ENCODE results near the gene DCAF12. TPM values are rescaled to one million over a fixed set of nuclear protein-coding genes. Genes with fewer than 3 reads are reported as not detected.

DCAF12 gene
- total and polyA plus RNA-seq, 2 of the 4 experiments (the other 2 are of a cell fraction) = 7.2 to 17.1 TPM

GRCh38 chr9:34096751-34097150, 29.7 kb downstream of the DCAF12 start:
- Histone ChIP-seq H3K4me1 (ENCODE audit: control insufficient read depth, insufficient read depth, low read length) (no peaks in the 10 kb centered on the region), H4K5ac (ENCODE audit: low read depth, low read length) (no peak overlapping the region), H2BK5ac (ENCODE audit: low read depth, low read length, poor library complexity, severe bottlenecking) (no peak overlapping the region), H2BK20ac (ENCODE audit: low read depth, low read length) (no peak overlapping the region), H3K14ac (replicated peaks; ENCODE audit: low read depth, low read length) (no peak overlapping the region), H3K56ac (ENCODE audit: extremely low read depth, insufficient read depth, low read length) (no peak overlapping the region), H3K9me3 (ENCODE audit: control insufficient read depth, insufficient read depth, low read length) (no peaks in the 10 kb centered on the region), H2AFZ (replicated peaks; ENCODE audit: low read length, poor library complexity) (no peak overlapping the region), H2BK120ac (ENCODE audit: low read depth, low read length) (no peak overlapping the region), H3K27ac (ENCODE audit: insufficient read depth, low read length) (no peak overlapping the region), H4K91ac (ENCODE audit: insufficient read depth, low read depth, low read length) (no peak overlapping the region), H3K79me1 (ENCODE audit: low read depth in 1 of 2, low read length in 2 of 2) (0 out of 4 replicates have a peak, but pooled peaks cover 0 to 5% of the 10 kb centered on the region in 2 experiments), H3K4me3 (ENCODE audit: insufficient read depth, low read depth, low read length) (no peak overlapping the region), H3K4ac (ENCODE audit: low read depth, low read length) (no peak overlapping the region), H2BK15ac (ENCODE audit: low read depth, low read length) (no peak overlapping the region), H3K27me3 (ENCODE audit: control insufficient read depth, insufficient read depth, low read length) (no peaks in the 10 kb centered on the region), H3K23ac (ENCODE audit: low read depth, low read length) (no peak overlapping the region), H2AK5ac (ENCODE audit: low read depth, low read length) (no peak overlapping the region), H3K36me3 (ENCODE audit: control insufficient read depth, insufficient read depth, low read length) (peaks cover 48% of the 10 kb centered on the region), H3K18ac (ENCODE audit: low read depth, low read length) (no peak overlapping the region), H3K9me1 (ENCODE audit: insufficient read depth, low read length) (peaks cover 3% of the 10 kb centered on the region; the same call in 1 of the 2 replicates), H4K20me1 (ENCODE audit: insufficient read depth, low read length) (no peaks in the 10 kb centered on the region), H2AK9ac (replicated peaks; ENCODE audit: low read depth, low read length, poor library complexity) (no peak overlapping the region), H4K8ac (ENCODE audit: low read depth in 2 of 2, low read length in 2 of 2) (no peak overlapping the region), H3K9ac (ENCODE audit: low read depth, low read length) (no peak overlapping the region), H3K4me2 (ENCODE audit: low read depth, low read length) (no peak overlapping the region)
- POLR2A ChIA-PET (ENCODE audit: unreplicated experiment) = no interaction called here
- no peak for ATAC-seq (ENCODE audit: low read depth)
- 90% methylated on average over 2 of the region's 4 CpGs; no CpG with 5 or more reads in 1 of the 2 experiments for WGBS, 2 experiments (ENCODE audit: extremely low coverage in 2 of 2, insufficient read length in 1 of 2)
- no peak for TF ChIP-seq FOS (IDR thresholded peaks at IDR 0.05; ENCODE audit: low read depth, low read length)
- TF ChIP-seq RCOR1 (IDR thresholded peaks at IDR 0.05; ENCODE audit: insufficient replicate concordance, low read length) = no peak
- TF ChIP-seq BHLHE40 (IDR thresholded peaks at IDR 0.05; ENCODE audit: low read depth, low read length) = no peak
- TF ChIP-seq, protein P1, sequence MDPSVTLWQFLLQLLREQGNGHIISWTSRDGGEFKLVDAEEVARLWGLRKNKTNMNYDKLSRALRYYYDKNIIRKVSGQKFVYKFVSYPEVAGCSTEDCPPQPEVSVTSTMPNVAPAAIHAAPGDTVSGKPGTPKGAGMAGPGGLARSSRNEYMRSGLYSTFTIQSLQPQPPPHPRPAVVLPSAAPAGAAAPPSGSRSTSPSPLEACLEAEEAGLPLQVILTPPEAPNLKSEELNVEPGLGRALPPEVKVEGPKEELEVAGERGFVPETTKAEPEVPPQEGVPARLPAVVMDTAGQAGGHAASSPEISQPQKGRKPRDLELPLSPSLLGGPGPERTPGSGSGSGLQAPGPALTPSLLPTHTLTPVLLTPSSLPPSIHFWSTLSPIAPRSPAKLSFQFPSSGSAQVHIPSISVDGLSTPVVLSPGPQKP (IDR thresholded peaks at IDR 0.05; ENCODE audit: borderline replicate concordance, low read depth, low read length) = no peak
- TF ChIP-seq RFX5 (IDR thresholded peaks at IDR 0.05; ENCODE audit: low read depth, low read length) = no peak
- no peak for TF ChIP-seq NFE2L2 (IDR thresholded peaks at IDR 0.05; ENCODE audit: low read depth, low read length)
- no peak for TF ChIP-seq MAZ (IDR thresholded peaks at IDR 0.05; ENCODE audit: borderline replicate concordance, low read depth, low read length)
- no peak for TF ChIP-seq MAFK (IDR thresholded peaks at IDR 0.05; ENCODE audit: low read depth, low read length)
- intact Hi-C loops (cut with micrococcal nuclease) (no loop called here), in situ Hi-C loops (cut with MboI; ENCODE audit: low sequenced_read_pairs) (no loop called here), dilution Hi-C loops (cut with HindIII; ENCODE audit: low sequenced_read_pairs, unreplicated experiment) (no loop called here)
- DNase-seq = no peak
- no TSS peak for BruUV-seq (replicated peaks)
- CTCF ChIA-PET = no interaction called here
